Bronchial epithelial cell (primary cell): Measurements from ENCODE around the gene TVP23B. TPM values are rescaled to one million over a fixed set of nuclear protein-coding genes. Genes with fewer than 3 reads are reported as not detected.

Source experiments
- DNase-seq: peaks from one replicate; pipeline ENCODE4 v3.0.0-alpha.2; 2010; ENCODE audit warnings: low read depth
- FAIRE-seq: peaks from 2 replicates; lab custom pipeline; 2011; peaks lifted over from hg19 to GRCh38; lab: Jason Lieb, UNC
- H3K27me3 ChIP-seq: 2 replicates; pipeline ENCODE4 v1.5.1; 2011; ENCODE audit warnings: low read length; ENCODE audit not compliant: control insufficient read depth, insufficient read depth
- H3K36me3 ChIP-seq: 2 replicates; pipeline ENCODE4 v1.5.1; 2011; ENCODE audit warnings: low read length; ENCODE audit not compliant: control insufficient read depth, insufficient read depth
- H3K4me3 ChIP-seq: 2 replicates; pipeline ENCODE4 v1.5.1; 2011; ENCODE audit warnings: mild to moderate bottlenecking, low read depth, low read length, control low read depth
- CTCF ChIP-seq: IDR thresholded peaks from 2 replicates; pipeline ENCODE4 v1.5.1; 2011; ENCODE audit warnings: mild to moderate bottlenecking, moderate library complexity, low read length, control low read depth, inconsistent platforms; ENCODE audit not compliant: insufficient read depth, severe bottlenecking
- total RNA-seq: library from RNA; depleted of rRNA; stranded (reverse); fragments of >200 nt; gene quantifications from 2 replicates; pipeline ENCODE4 v1.2.1, GENCODE V29; 2014

TVP23B gene
- total RNA-seq, 1 donor from 2014 or later: 172 TPM

- Histone ChIP-seq H3K36me3 (no peaks in the 10 kb centered on the region), H3K27me3 (no peaks in the 10 kb centered on the region), H3K4me3 (no peak overlapping the region)
- no peak for TF ChIP-seq CTCF
- FAIRE-seq (no peak), DNase-seq (no peak)
These were observed 74.0 kb downstream of the TVP23B start for GRCh38 chr17:18854956-18855355.

GRCh38 chr17:18855831-18856569 lies 75.0 kb downstream of the TVP23B start:
- no peak for TF ChIP-seq CTCF
- DNase-seq (peak; percentile 92), FAIRE-seq (peak; percentile 36)
- Histone ChIP-seq H3K27me3 (no peaks in the 10 kb centered on the region), H3K36me3 (no peaks in the 10 kb centered on the region), H3K4me3 (peak overlapping the region; percentile 48)

Other genes starting within 250 kb of the TVP23B start
- gene TBC1D28, start 136.8 kb upstream of the TVP23B start, total RNA-seq: 0.53 TPM in 1 of 2 replicates, not detected in the other
- 0.64 and 2.1 TPM in 2 replicates for gene FOXO3B, start 98.9 kb upstream of the TVP23B start, total RNA-seq
- not detected in 2 replicates for gene FBXW10, start 37.1 kb upstream of the TVP23B start, total RNA-seq
- 36.9 and 46.5 TPM in 2 replicates for gene PRPSAP2, start 76.9 kb downstream of the TVP23B start, total RNA-seq
- gene SLC5A10, start 171.0 kb downstream of the TVP23B start, total RNA-seq: 0.13 TPM in 1 of 2 replicates, not detected in the other
- gene FAM83G, start 223.6 kb downstream of the TVP23B start, total RNA-seq: 28.4 and 35.5 TPM in 2 replicates